IMR-90 (cell line): ENCODE measurements around the gene MTMR6. TPM values are rescaled to one million over a fixed set of nuclear protein-coding genes. Genes with fewer than 3 reads are reported as not detected.
A peak's percentile ranks its signal among the peaks of the same experiment; 100 is the strongest.

Experiments
- ATAC-seq: fragments of 200-7000 bp; cut with Tn5 transposase; 2 replicates; pipeline ENCODE4 v1.9.1; 2020; ENCODE audit warnings: low read depth, mild to moderate bottlenecking, moderate library complexity
- BruUV-seq: library from RNA; stranded (reverse); fragments of 400-500 nt; replicated peaks from 2 replicates; lab custom pipeline; 2021; lab: Mats Ljungman, UMichigan
- CTCF ChIA-PET: fragments of 300-600 bp; formaldehyde crosslinking; extraction: SDS; loops from one replicate; lab custom pipeline; 2021; ENCODE audit warnings: antibody characterized with exemption; lab: Yijun Ruan, JAX
- POLR2A ChIA-PET: fragments of 300-600 bp; sonication (Branson Sonifier 250); formaldehyde crosslinking; loops from one replicate; lab custom pipeline; 2022; ENCODE audit warnings: antibody characterized with exemption; ENCODE audit not compliant: unreplicated experiment; lab: Charles Lee
- DNase-seq: peaks from one replicate; pipeline ENCODE4 v3.0.0; 2013
- H2AFZ ChIP-seq: replicated peaks from 2 replicates; pipeline ENCODE3; 2013; ENCODE audit warnings: low read length, mild to moderate bottlenecking; ENCODE audit not compliant: poor library complexity
- H2AK5ac ChIP-seq: 2 replicates; pipeline ENCODE4 v1.6.1; 2013; ENCODE audit warnings: low read depth, low read length, inconsistent platforms
- H2AK9ac ChIP-seq: replicated peaks from 2 replicates; pipeline ENCODE3; 2013; ENCODE audit warnings: mild to moderate bottlenecking, low read depth, low read length, moderate library complexity; ENCODE audit not compliant: poor library complexity
- H2BK120ac ChIP-seq: 2 replicates; pipeline ENCODE4 v1.6.1; 2013; ENCODE audit warnings: low read depth, low read length, inconsistent platforms
- H2BK15ac ChIP-seq: 3 replicates; pipeline ENCODE4 v1.6.1; 2013; ENCODE audit warnings: low read depth, low read length, inconsistent platforms
- H2BK20ac ChIP-seq: 2 replicates; pipeline ENCODE4 v1.6.1; 2013; ENCODE audit warnings: low read depth, mild to moderate bottlenecking, inconsistent platforms, low read length, moderate library complexity
- H2BK5ac ChIP-seq: 2 replicates; pipeline ENCODE4 v1.6.1; 2013; ENCODE audit warnings: mild to moderate bottlenecking, low read depth, low read length, inconsistent platforms; ENCODE audit not compliant: poor library complexity, severe bottlenecking
- H3K14ac ChIP-seq: replicated peaks from 2 replicates; pipeline ENCODE4 v1.6.1; 2013; ENCODE audit warnings: low read depth, low read length, inconsistent platforms
- H3K18ac ChIP-seq: 2 replicates; pipeline ENCODE4 v1.6.1; 2013; ENCODE audit warnings: low read depth, low read length, control low read depth
- H3K23ac ChIP-seq: 2 replicates; pipeline ENCODE4 v1.6.1; 2013; ENCODE audit warnings: low read depth, low read length, inconsistent platforms
- H3K27ac ChIP-seq: 2 replicates; pipeline ENCODE4 v1.5.1; 2013; ENCODE audit warnings: mild to moderate bottlenecking, control low read depth, low read length; ENCODE audit not compliant: insufficient read depth
- H3K27me3 ChIP-seq: 2 replicates; pipeline ENCODE4 v1.6.1; 2013; ENCODE audit warnings: low read length; ENCODE audit not compliant: control insufficient read depth, insufficient read depth
- H3K36me3 ChIP-seq: 2 replicates; pipeline ENCODE4 v1.6.1; 2013; ENCODE audit warnings: low read length, mixed read lengths; ENCODE audit not compliant: control insufficient read depth, insufficient read depth
- H3K4ac ChIP-seq: 2 replicates; pipeline ENCODE4 v1.6.1; 2013; ENCODE audit warnings: low read depth, low read length, inconsistent platforms
- H3K4me1 ChIP-seq: 2 replicates; pipeline ENCODE4 v1.6.1; 2013; ENCODE audit warnings: low read length, mixed read lengths; ENCODE audit not compliant: control insufficient read depth, insufficient read depth
- H3K4me2 ChIP-seq: 2 replicates; pipeline ENCODE4 v1.6.1; 2013; ENCODE audit warnings: low read depth, mild to moderate bottlenecking, control low read depth, low read length, moderate library complexity
- H3K4me3 ChIP-seq: 2 replicates; pipeline ENCODE4 v1.5.1; 2013; ENCODE audit warnings: low read depth, mild to moderate bottlenecking, control low read depth, low read length, moderate library complexity; ENCODE audit not compliant: insufficient read depth
- H3K56ac ChIP-seq: 2 replicates; pipeline ENCODE4 v1.6.1; 2013; ENCODE audit warnings: low read length, inconsistent platforms; ENCODE audit not compliant: insufficient read depth; ENCODE audit errors: extremely low read depth
- H3K79me1 ChIP-seq, 2 experiments: 2 replicates each; pipeline ENCODE4 v1.6.1; 2013; ENCODE audit warnings: low read length in 2 of 2, inconsistent platforms in 1 of 2, low read depth in 1 of 2
- H3K9ac ChIP-seq: 2 replicates; pipeline ENCODE4 v1.6.1; 2013; ENCODE audit warnings: low read depth, low read length, control low read depth
- H3K9me1 ChIP-seq: 2 replicates; pipeline ENCODE4 v1.6.1; 2013; ENCODE audit warnings: low read length, inconsistent platforms; ENCODE audit not compliant: insufficient read depth
- H3K9me3 ChIP-seq: 2 replicates; pipeline ENCODE4 v1.6.1; 2013; ENCODE audit warnings: low read length; ENCODE audit not compliant: control insufficient read depth, insufficient read depth
- H4K20me1 ChIP-seq: 2 replicates; pipeline ENCODE4 v1.6.1; 2013; ENCODE audit warnings: low read length, inconsistent platforms; ENCODE audit not compliant: insufficient read depth
- H4K5ac ChIP-seq: 2 replicates; pipeline ENCODE4 v1.6.1; 2013; ENCODE audit warnings: mild to moderate bottlenecking, low read depth, low read length, control low read depth
- H4K8ac ChIP-seq, 2 experiments: 2 replicates each; pipeline ENCODE4 v1.6.1; 2013; ENCODE audit warnings: low read depth in 2 of 2, low read length in 2 of 2, control low read depth in 1 of 2, inconsistent platforms in 1 of 2
- H4K91ac ChIP-seq: 2 replicates; pipeline ENCODE4 v1.6.1; 2013; ENCODE audit warnings: low read depth, low read length, inconsistent platforms; ENCODE audit not compliant: insufficient read depth
- BHLHE40 ChIP-seq: fragments of 150-350 bp; IDR thresholded peaks from 2 replicates; pipeline ENCODE4 v1.6.1; 2016; ENCODE audit warnings: mild to moderate bottlenecking, low read depth, low read length
- CEBPB ChIP-seq: IDR thresholded peaks from 2 replicates; pipeline ENCODE4 v1.6.1; 2012; ENCODE audit warnings: low read depth, low read length, improper control_type of control experiment
- CHD1 ChIP-seq: IDR thresholded peaks from 2 replicates; pipeline ENCODE4 v1.6.1; 2012; ENCODE audit warnings: low read depth, low read length, improper control_type of control experiment
- CTCF ChIP-seq: conservative IDR thresholded peaks from 2 replicates; pipeline ENCODE4 v1.5.1; 2012; ENCODE audit warnings: mild to moderate bottlenecking, low read depth, low read length, improper control_type of control experiment
- ELK1 ChIP-seq: fragments of 150-350 bp; IDR thresholded peaks from 2 replicates; pipeline ENCODE4 v1.6.1; 2016; ENCODE audit warnings: low read depth, mild to moderate bottlenecking, low read length, moderate library complexity, borderline replicate concordance
- FOS ChIP-seq: fragments of 150-350 bp; IDR thresholded peaks from 2 replicates; pipeline ENCODE4 v1.6.1; 2016; ENCODE audit warnings: low read depth, low read length
- MAFK ChIP-seq: IDR thresholded peaks from 2 replicates; pipeline ENCODE4 v1.6.1; 2012; ENCODE audit warnings: low read depth, low read length, improper control_type of control experiment
- MAZ ChIP-seq: IDR thresholded peaks from 2 replicates; pipeline ENCODE4 v1.6.1; 2012; ENCODE audit warnings: low read depth, mild to moderate bottlenecking, low read length, improper control_type of control experiment, moderate library complexity, borderline replicate concordance
- MXI1 ChIP-seq: IDR thresholded peaks from 2 replicates; pipeline ENCODE4 v1.6.1; 2012; ENCODE audit warnings: low read depth, mild to moderate bottlenecking, low read length, moderate library complexity, borderline replicate concordance
- NFE2L2 ChIP-seq: fragments of 150-350 bp; IDR thresholded peaks from 2 replicates; pipeline ENCODE4 v1.6.1; 2016; ENCODE audit warnings: low read depth, mild to moderate bottlenecking, low read length
- POLR2A ChIP-seq: IDR thresholded peaks from 2 replicates; pipeline ENCODE4 v1.6.1; 2012; ENCODE audit warnings: mild to moderate bottlenecking, low read depth, low read length
- RAD21 ChIP-seq: IDR thresholded peaks from 2 replicates; pipeline ENCODE4 v1.6.1; 2012; ENCODE audit warnings: low read length, improper control_type of control experiment
- RCOR1 ChIP-seq: IDR thresholded peaks from 2 replicates; pipeline ENCODE4 v1.6.1; 2012; ENCODE audit warnings: mild to moderate bottlenecking, low read length, improper control_type of control experiment; ENCODE audit not compliant: insufficient replicate concordance
- RFX5 ChIP-seq: IDR thresholded peaks from 2 replicates; pipeline ENCODE4 v1.8.0; 2012; ENCODE audit warnings: low read depth, mild to moderate bottlenecking, low read length, moderate library complexity
- SMC3 ChIP-seq: fragments of 150-350 bp; IDR thresholded peaks from 2 replicates; pipeline ENCODE4 v1.6.1; 2016; ENCODE audit warnings: low read depth, mild to moderate bottlenecking, antibody characterized with exemption, low read length, moderate library complexity
- WGBS, 2 experiments: methylation state at CpG; one replicate each; pipeline versions ENCODE4 v1.1.5 to v1.1.7; 2013; ENCODE audit warnings: missing lambda C conversion rate in 2 of 2; ENCODE audit not compliant: insufficient read length in 1 of 2; ENCODE audit errors: extremely low coverage in 2 of 2; 5-methylcytosine and 5-hydroxymethylcytosine counted together
- dilution Hi-C: fragments of 300-500 bp; cut with HindIII; formaldehyde crosslinking; loops from one replicate; pipeline ENCODE4 v1.14.3; 2018; ENCODE audit warnings: low sequenced_read_pairs; ENCODE audit not compliant: unreplicated experiment
- in situ Hi-C: fragments of 300-500 bp; cut with MboI; formaldehyde crosslinking; loops from 3 replicates; pipeline ENCODE4 v1.14.3; 2019; ENCODE audit warnings: low sequenced_read_pairs, inconsistent platforms, mixed read lengths
- intact Hi-C: fragments of 100-400 bp; cut with micrococcal nuclease; formaldehyde crosslinking; loops from 2 replicates; pipeline ENCODE4 v1.10.0; 2022
- polyA plus RNA-seq, 3 experiments: library from polyadenylated mRNA; depleted of rRNA; stranded (reverse); fragments of >200 nt; gene quantifications; 2 replicates each; pipeline ENCODE4 v1.2.3, GENCODE V29; 2012; ENCODE audit warnings: low replicate concordance in 1 of 3
- total RNA-seq: library from RNA; depleted of rRNA; stranded (reverse); fragments of >200 nt; gene quantifications from 2 replicates; pipeline ENCODE4 v1.2.3, GENCODE V29; 2012
- TF ChIP-seq, protein P1 (sequence below): fragments of 150-350 bp; IDR thresholded peaks from 2 replicates; pipeline ENCODE4 v1.6.1; 2017; ENCODE audit warnings: mild to moderate bottlenecking, antibody characterized with exemption, low read length, low read depth

Gene MTMR6
- total and polyA plus RNA-seq, 2 of the 4 experiments (the other 2 are of a cell fraction): 9.4 to 21.7 TPM

DNA sequence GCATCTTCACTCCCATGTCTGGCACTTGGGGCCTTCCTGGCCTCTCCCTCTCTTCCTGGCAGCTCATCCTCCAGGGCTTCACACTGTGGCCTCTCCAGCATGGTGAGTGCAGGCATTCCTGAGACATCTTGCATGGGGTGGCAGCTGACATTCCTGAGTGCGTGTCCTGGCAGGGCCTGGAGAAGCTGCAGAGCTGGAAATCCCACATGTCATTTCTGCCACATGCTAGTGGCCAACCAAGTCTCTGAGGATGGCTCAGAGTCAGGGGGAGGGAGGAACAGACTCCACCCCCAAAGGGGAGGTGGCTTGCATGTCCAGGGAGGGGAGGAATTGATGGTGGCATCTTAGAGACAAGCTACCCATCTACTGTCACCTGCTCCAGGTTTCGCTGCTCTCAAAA lies 73.6 kb downstream of the MTMR6 start:
- Histone ChIP-seq H4K8ac (no peak overlapping the region), H3K36me3 (no peaks in the 10 kb centered on the region), H3K14ac (no peak overlapping the region), H4K91ac (no peak overlapping the region), H4K5ac (no peak overlapping the region), H3K4ac (no peak overlapping the region), H3K23ac (no peak overlapping the region), H3K4me1 (no peaks in the 10 kb centered on the region), H3K9me3 (no peaks in the 10 kb centered on the region), H3K27ac (no peak overlapping the region), H3K27me3 (peaks cover under 1% of the 10 kb centered on the region; the same call in 1 of the 2 replicates), H3K9me1 (no peaks in the 10 kb centered on the region), H2AK5ac (no peak overlapping the region), H3K4me2 (no peak overlapping the region), H2BK120ac (no peak overlapping the region), H2BK5ac (no peak overlapping the region), H3K18ac (no peak overlapping the region), H3K4me3 (no peak overlapping the region), H2AK9ac (no peak overlapping the region), H2AFZ (peak overlapping the region; percentile 0), H3K56ac (no peak overlapping the region), H3K79me1 (no peaks in the 10 kb centered on the region), H3K9ac (no peak overlapping the region), H2BK15ac (no peak overlapping the region), H2BK20ac (no peak overlapping the region), H4K20me1 (no peaks in the 10 kb centered on the region)
- DNase-seq (no peak), ATAC-seq (no peak)
- intact Hi-C loops: no loop called here
- no peak for TF ChIP-seq FOS
- TF ChIP-seq MAFK: no peak
- TF ChIP-seq, protein P1, sequence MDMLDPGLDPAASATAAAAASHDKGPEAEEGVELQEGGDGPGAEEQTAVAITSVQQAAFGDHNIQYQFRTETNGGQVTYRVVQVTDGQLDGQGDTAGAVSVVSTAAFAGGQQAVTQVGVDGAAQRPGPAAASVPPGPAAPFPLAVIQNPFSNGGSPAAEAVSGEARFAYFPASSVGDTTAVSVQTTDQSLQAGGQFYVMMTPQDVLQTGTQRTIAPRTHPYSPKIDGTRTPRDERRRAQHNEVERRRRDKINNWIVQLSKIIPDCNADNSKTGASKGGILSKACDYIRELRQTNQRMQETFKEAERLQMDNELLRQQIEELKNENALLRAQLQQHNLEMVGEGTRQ: no peak
- no peak for TF ChIP-seq BHLHE40
- TF ChIP-seq RAD21: no peak
- TF ChIP-seq CHD1: no peak
- TF ChIP-seq MXI1: no peak
- TF ChIP-seq RFX5: no peak
- TF ChIP-seq MAZ: no peak
- TF ChIP-seq SMC3: no peak
- TF ChIP-seq CTCF: no peak
- TF ChIP-seq POLR2A: no peak
- TF ChIP-seq ELK1: no peak
- no peak for TF ChIP-seq NFE2L2
- TF ChIP-seq RCOR1: no peak
- no peak for TF ChIP-seq CEBPB
- ChIA-PET CTCF (interaction anchor here (0.6 kb wide), 1 partner anchor 90 kb away, joined by 3 read pairs; no protein-coding TSS in a partner anchor), POLR2A (no interaction called here)
- WGBS, 2 experiments: 40% methylated on average over 1 of the region's 2 CpGs; no CpG with 5 or more reads in 1 of the 2 experiments
- in situ Hi-C loops: no loop called here
- no TSS peak for BruUV-seq
- dilution Hi-C loops: no loop called here
